Neural progenitor cell (in vitro differentiated cells): ENCODE results near the gene KIAA0825. TPM values are rescaled to one million over a fixed set of nuclear protein-coding genes. Genes with fewer than 3 reads are reported as not detected.
A peak's percentile ranks its signal among the peaks of the same experiment; 100 is the strongest.

Source experiments
- DNase-seq: peaks from one replicate; pipeline ENCODE4 v3.0.0-alpha.2; 2016; ENCODE audit warnings: low spot score
- H2AFZ ChIP-seq: fragments of 200-600 bp; sonication (generic); replicated peaks from 2 replicates; pipeline ENCODE4 v1.6.1; 2016; ENCODE audit warnings: antibody characterized with exemption
- H3F3A ChIP-seq: fragments of 200-600 bp; sonication (generic); 2 replicates; pipeline ENCODE4 v1.6.1; 2016; ENCODE audit warnings: antibody characterized with exemption, low read depth
- H3K27ac ChIP-seq: fragments of 200-600 bp; sonication (generic); 2 replicates; pipeline ENCODE4 v1.5.1; 2016; ENCODE audit warnings: mild to moderate bottlenecking
- H3K27me3 ChIP-seq: fragments of 200-600 bp; sonication (generic); 2 replicates; pipeline ENCODE4 v1.6.1; 2016; ENCODE audit warnings: mild to moderate bottlenecking, moderate library complexity
- H3K36me3 ChIP-seq: fragments of 200-600 bp; sonication (generic); 2 replicates; pipeline ENCODE4 v1.5.1; 2016
- H3K4me1 ChIP-seq: fragments of 200-600 bp; sonication (generic); 2 replicates; pipeline ENCODE4 v1.6.1; 2016; ENCODE audit warnings: mixed run types
- H3K4me2 ChIP-seq: fragments of 200-600 bp; sonication (generic); 2 replicates; pipeline ENCODE4 v1.6.1; 2016
- H3K4me3 ChIP-seq: fragments of 200-600 bp; sonication (generic); 2 replicates; pipeline ENCODE4 v1.5.1; 2016
- H3K79me2 ChIP-seq: fragments of 200-600 bp; sonication (generic); 2 replicates; pipeline ENCODE4 v1.6.1; 2016; ENCODE audit warnings: low read depth
- H3K9ac ChIP-seq: fragments of 200-600 bp; sonication (generic); 2 replicates; pipeline ENCODE4 v1.6.1; 2016
- H3K9me3 ChIP-seq: fragments of 200-600 bp; sonication (generic); 2 replicates; pipeline ENCODE4 v1.5.1; 2016; ENCODE audit warnings: low read depth
- H4K20me1 ChIP-seq: fragments of 200-600 bp; sonication (generic); 2 replicates; pipeline ENCODE4 v1.6.1; 2016; ENCODE audit warnings: low read depth
- H3K27ac Mint-ChIP-seq: 3 replicates; pipeline ENCODE4 v1.8.0; 2021; ENCODE audit warnings: mixed read lengths
- H3K27me3 Mint-ChIP-seq: 2 replicates; pipeline ENCODE4 v1.8.0; 2022; ENCODE audit warnings: low read depth, mild to moderate bottlenecking, inconsistent platforms, moderate library complexity, mixed read lengths; ENCODE audit not compliant: insufficient read depth
- H3K36me3 Mint-ChIP-seq: 3 replicates; pipeline ENCODE4 v1.8.0; 2021; ENCODE audit warnings: mixed read lengths
- H3K4me1 Mint-ChIP-seq: 3 replicates; pipeline ENCODE4 v1.8.0; 2021; ENCODE audit warnings: mixed read lengths
- H3K4me3 Mint-ChIP-seq: 3 replicates; pipeline ENCODE4 v1.8.0; 2021; ENCODE audit warnings: mild to moderate bottlenecking, moderate library complexity, mixed read lengths
- H3K9me3 Mint-ChIP-seq: 3 replicates; pipeline ENCODE4 v1.8.0; 2020; ENCODE audit warnings: mixed read lengths
- CTCF ChIP-seq: fragments of 200-600 bp; sonication (generic); IDR thresholded peaks from 2 replicates; pipeline ENCODE4 v1.5.1; 2017; ENCODE audit warnings: antibody characterized with exemption, mild to moderate bottlenecking
- EZH2 ChIP-seq: fragments of 200-600 bp; sonication (generic); IDR thresholded peaks from 2 replicates; pipeline ENCODE4 v1.6.1; 2017; ENCODE audit warnings: antibody characterized with exemption, mild to moderate bottlenecking, moderate library complexity
- EZH2phosphoT487 ChIP-seq: fragments of 200-600 bp; sonication (generic); IDR thresholded peaks from 2 replicates; pipeline ENCODE4 v1.6.1; 2017; ENCODE audit warnings: antibody characterized with exemption
- total RNA-seq: library from RNA; depleted of rRNA; stranded (reverse); fragments of >200 nt; gene quantifications from 2 replicates; pipeline ENCODE4 v1.2.3, GENCODE V29; 2015; ENCODE audit warnings: low replicate concordance

The KIAA0825 gene
- total RNA-seq, 1 donor from 2014 or later: 3.7 TPM

- H3K36me3 Mint-ChIP-seq: peaks cover 10% of the 10 kb centered on the region
- no peaks in the 10 kb centered on the region for H3K4me1 Mint-ChIP-seq
- DNase-seq: no peak
- no peaks in the 10 kb centered on the region for H3K79me2 ChIP-seq
- H3K9ac ChIP-seq: no peak overlapping the region
- no peaks in the 10 kb centered on the region for H3F3A ChIP-seq
- no peak overlapping the region for H3K4me2 ChIP-seq
- no peak overlapping the region for H2AFZ ChIP-seq
- H3K4me1 ChIP-seq: no peaks in the 10 kb centered on the region
- H4K20me1 ChIP-seq: no peaks in the 10 kb centered on the region
- H3K27me3 Mint-ChIP-seq: no peaks in the 10 kb centered on the region
- peaks cover 22% of the 10 kb centered on the region for H3K9me3 ChIP-seq
- H3K27ac Mint-ChIP-seq: no peak overlapping the region
- H3K4me3 Mint-ChIP-seq: no peak overlapping the region
- no peaks in the 10 kb centered on the region for H3K27me3 ChIP-seq
- H3K4me3 ChIP-seq: no peak overlapping the region
- H3K27ac ChIP-seq: no peak overlapping the region
- no peak for TF ChIP-seq EZH2phosphoT487
- TF ChIP-seq EZH2: no peak
- no peak for TF ChIP-seq CTCF
- peaks cover 29% of the 10 kb centered on the region for H3K9me3 Mint-ChIP-seq
- peaks cover 12% of the 10 kb centered on the region for H3K36me3 ChIP-seq
Measured at GRCh38 chr5:94544875-94545547, 73.4 kb downstream of the KIAA0825 start.

GRCh38 chr5:94544031-94544650 is 74.3 kb downstream of the KIAA0825 start:
- no peak overlapping the region for H2AFZ ChIP-seq
- H3K36me3 Mint-ChIP-seq: peaks cover 8% of the 10 kb centered on the region
- H3K27ac ChIP-seq: no peak overlapping the region
- no peaks in the 10 kb centered on the region for H4K20me1 ChIP-seq
- no peaks in the 10 kb centered on the region for H3F3A ChIP-seq
- H3K4me3 Mint-ChIP-seq: no peak overlapping the region
- H3K27me3 Mint-ChIP-seq: no peaks in the 10 kb centered on the region
- no peaks in the 10 kb centered on the region for H3K27me3 ChIP-seq
- no peak for TF ChIP-seq CTCF
- no peak for TF ChIP-seq EZH2phosphoT487
- no peak for TF ChIP-seq EZH2
- no peaks in the 10 kb centered on the region for H3K4me1 Mint-ChIP-seq
- no peak overlapping the region for H3K9ac ChIP-seq
- DNase-seq: no peak
- H3K27ac Mint-ChIP-seq: no peak overlapping the region
- no peak overlapping the region for H3K4me3 ChIP-seq
- peaks cover 12% of the 10 kb centered on the region for H3K36me3 ChIP-seq
- no peaks in the 10 kb centered on the region for H3K4me1 ChIP-seq
- peaks cover 33% of the 10 kb centered on the region for H3K9me3 Mint-ChIP-seq
- no peaks in the 10 kb centered on the region for H3K79me2 ChIP-seq
- H3K9me3 ChIP-seq: peaks cover 22% of the 10 kb centered on the region
- H3K4me2 ChIP-seq: no peak overlapping the region

GRCh38 chr5:94540856-94541494 is 77.4 kb downstream of the KIAA0825 start:
- Histone ChIP-seq H3K9me3 (peaks cover 22% of the 10 kb centered on the region), H3K27me3 (no peaks in the 10 kb centered on the region), H3F3A (no peaks in the 10 kb centered on the region), H3K9ac (no peak overlapping the region), H3K79me2 (no peaks in the 10 kb centered on the region), H3K4me3 (no peak overlapping the region), H3K36me3 (peaks cover 12% of the 10 kb centered on the region), H3K27ac (no peak overlapping the region), H3K4me2 (no peak overlapping the region), H2AFZ (no peak overlapping the region), H4K20me1 (no peaks in the 10 kb centered on the region), H3K4me1 (no peaks in the 10 kb centered on the region)
- Mint-ChIP-seq H3K9me3 (peaks cover 40% of the 10 kb centered on the region), H3K27me3 (no peaks in the 10 kb centered on the region), H3K27ac (no peak overlapping the region), H3K4me3 (no peak overlapping the region), H3K4me1 (no peaks in the 10 kb centered on the region), H3K36me3 (peaks cover 9% of the 10 kb centered on the region)
- TF ChIP-seq EZH2phosphoT487 (no peak), EZH2 (no peak), CTCF (no peak)
- peak; percentile 16 for DNase-seq
